ENCODE measurements around the gene PRR19. TPM values are rescaled to one million over a fixed set of nuclear protein-coding genes. Genes with fewer than 3 reads are reported as not detected.

The PRR19 gene
- total RNA-seq, 4 donors from 2014 or later = 0.17 to 0.50 TPM; not detected in 2

GRCh38 chr19:42292042-42292960 lies 9.6 kb upstream of the PRR19 start:
- H3K36me3 ChIP-seq = peaks cover 60 to 86% (median 83%) of the 10 kb centered on the region in 4 donors

DNA sequence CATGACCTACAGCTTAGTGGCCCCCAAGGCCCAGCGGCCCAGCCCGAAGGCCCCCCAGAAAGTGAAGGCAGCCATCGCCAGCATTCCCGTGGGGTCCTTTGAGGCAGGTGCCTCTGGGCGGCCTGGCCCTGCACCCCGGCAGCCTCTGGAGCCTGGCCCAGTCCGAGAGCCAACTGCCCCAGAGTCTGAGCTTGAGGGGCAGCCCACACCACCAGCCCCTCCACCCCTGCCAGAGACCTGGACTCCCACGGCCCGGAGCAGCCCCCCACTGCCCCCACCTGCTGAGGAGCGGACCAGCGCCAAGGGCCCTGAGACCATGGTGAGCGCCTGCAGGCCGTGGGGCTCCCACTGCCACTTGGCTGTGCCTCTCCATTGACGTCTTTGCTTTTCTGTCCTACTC lies 9.0 kb upstream of the PRR19 start:
- H3K9me3 ChIP-seq = no peaks in the 10 kb centered on the region
- peaks cover 0 to 17% (median 9%) of the 10 kb centered on the region in 4 donors for H3K4me1 ChIP-seq
- peaks cover 53 to 79% (median 77%) of the 10 kb centered on the region in 4 donors for H3K36me3 ChIP-seq
- intact Hi-C loops (cut with DNase I) = no loop called here
- DNase-seq (ENCODE audit: extremely low spot score) = no peak
- 80% methylated on average over 13 of the region's 14 CpGs for WGBS
- no peak overlapping the region for H3K27ac ChIP-seq (replicated peaks in 1 of 4)
- TF ChIP-seq EP300 (IDR thresholded peaks at IDR 0.05) (no peak), POLR2AphosphoS5 (IDR thresholded peaks at IDR 0.05) (no peak), CTCF (IDR thresholded peaks at IDR 0.05) (no peak), POLR2A (IDR thresholded peaks at IDR 0.05; ENCODE audit: low read depth) (no peak)
- no peaks in the 10 kb centered on the region for H3K27me3 ChIP-seq
- H3K4me3 ChIP-seq = no peak overlapping the region

More at GRCh38 chr19:42292042-42292960, 9.6 kb upstream of the PRR19 start:
- peaks cover 0 to 17% (median 9%) of the 10 kb centered on the region in 4 donors for H3K4me1 ChIP-seq
- intact Hi-C loops (cut with DNase I) = no loop called here
- WGBS = 94% methylated on average over 16 of the region's 27 CpGs
- TF ChIP-seq EP300 (IDR thresholded peaks at IDR 0.05) = no peak
- no peak overlapping the region for H3K27ac ChIP-seq (replicated peaks in 1 of 4)
- no peaks in the 10 kb centered on the region for H3K9me3 ChIP-seq
- H3K4me3 ChIP-seq = no peak overlapping the region
- H3K27me3 ChIP-seq = no peaks in the 10 kb centered on the region
- DNase-seq (ENCODE audit: extremely low spot score) = no peak

DNA sequence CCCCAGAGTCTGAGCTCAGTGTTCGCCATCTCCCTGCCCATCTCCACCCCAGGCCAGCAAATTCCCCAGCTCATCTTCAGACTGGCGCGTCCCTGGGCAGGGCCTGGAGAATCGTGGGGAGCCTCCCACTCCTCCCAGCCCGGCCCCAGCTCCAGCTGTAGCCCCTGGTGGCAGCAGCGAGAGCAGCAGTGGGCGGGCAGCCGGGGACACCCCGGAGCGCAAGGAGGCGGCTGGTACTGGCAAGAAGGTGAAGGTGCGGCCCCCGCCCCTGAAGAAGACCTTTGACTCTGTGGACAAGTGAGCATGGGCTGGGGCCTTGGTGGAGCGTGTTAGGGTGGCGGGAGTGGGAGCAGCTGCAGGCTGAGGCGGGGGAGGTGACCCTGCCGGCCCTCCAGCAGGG lies 8.4 kb upstream of the PRR19 start:
- intact Hi-C loops (cut with DNase I) = no loop called here
- H3K4me3 ChIP-seq = no peak overlapping the region
- DNase-seq (ENCODE audit: extremely low spot score) = no peak
- no peak overlapping the region for H3K27ac ChIP-seq (replicated peaks in 1 of 4)
- TF ChIP-seq POLR2A (IDR thresholded peaks at IDR 0.05; ENCODE audit: low read depth) = no peak
- no peak for TF ChIP-seq POLR2AphosphoS5 (IDR thresholded peaks at IDR 0.05)
- TF ChIP-seq CTCF (IDR thresholded peaks at IDR 0.05) = no peak
- no peak for TF ChIP-seq EP300 (IDR thresholded peaks at IDR 0.05)
- H3K36me3 ChIP-seq = peaks cover 48 to 73% (median 71%) of the 10 kb centered on the region in 4 donors
- no peaks in the 10 kb centered on the region for H3K9me3 ChIP-seq
- 87% methylated on average over 4 of the region's 17 CpGs for WGBS
- no peaks in the 10 kb centered on the region for H3K27me3 ChIP-seq
- H3K4me1 ChIP-seq = peaks cover 0 to 17% (median 9%) of the 10 kb centered on the region in 4 donors

GRCh38 chr19:42293948-42294347 lies 8.0 kb upstream of the PRR19 start:
- Histone ChIP-seq H3K4me3 (no peak overlapping the region), H3K27ac (replicated peaks in 1 of 4) (no peak overlapping the region), H3K27me3 (no peaks in the 10 kb centered on the region), H3K36me3 (peaks cover 44 to 69% (median 67%) of the 10 kb centered on the region in 4 donors), H3K4me1 (peaks cover 0 to 17% (median 9%) of the 10 kb centered on the region in 4 donors), H3K9me3 (no peaks in the 10 kb centered on the region)
- TF ChIP-seq EP300 (IDR thresholded peaks at IDR 0.05) = no peak
- no peak for TF ChIP-seq CTCF (IDR thresholded peaks at IDR 0.05)
- no peak for TF ChIP-seq POLR2AphosphoS5 (IDR thresholded peaks at IDR 0.05)
- no peak for TF ChIP-seq POLR2A (IDR thresholded peaks at IDR 0.05; ENCODE audit: low read depth)
- WGBS = 82% methylated on average over 4 of the region's 15 CpGs
- intact Hi-C loops (cut with DNase I) = no loop called here
- DNase-seq (ENCODE audit: extremely low spot score) = no peak

- H3K36me3 ChIP-seq = peaks cover 38 to 63% (median 60%) of the 10 kb centered on the region in 4 donors
- 81% methylated on average over 22 of the region's 24 CpGs for WGBS
- TF ChIP-seq POLR2AphosphoS5 (IDR thresholded peaks at IDR 0.05) (no peak), EP300 (IDR thresholded peaks at IDR 0.05) (no peak)
- H3K27me3 ChIP-seq = no peaks in the 10 kb centered on the region
- no peak overlapping the region for H3K27ac ChIP-seq (replicated peaks in 1 of 4)
- intact Hi-C loops (cut with DNase I) = loop anchor here (5.0 kb wide), 1 partner anchor 47 kb away; no protein-coding TSS in a partner anchor
- peaks cover 0 to 17% (median 9%) of the 10 kb centered on the region in 4 donors for H3K4me1 ChIP-seq
- H3K4me3 ChIP-seq = no peak overlapping the region
- H3K9me3 ChIP-seq = no peaks in the 10 kb centered on the region
- DNase-seq (ENCODE audit: extremely low spot score) = no peak
Measured at GRCh38 chr19:42294471-42295137, 7.3 kb upstream of the PRR19 start.
